Measurements from ENCODE around the gene IL15RA. TPM values are rescaled to one million over a fixed set of nuclear protein-coding genes. Genes with fewer than 3 reads are reported as not detected.

The IL15RA gene
- total RNA-seq, 1 experiment from 2014 or later, result 11.0 TPM

DNA sequence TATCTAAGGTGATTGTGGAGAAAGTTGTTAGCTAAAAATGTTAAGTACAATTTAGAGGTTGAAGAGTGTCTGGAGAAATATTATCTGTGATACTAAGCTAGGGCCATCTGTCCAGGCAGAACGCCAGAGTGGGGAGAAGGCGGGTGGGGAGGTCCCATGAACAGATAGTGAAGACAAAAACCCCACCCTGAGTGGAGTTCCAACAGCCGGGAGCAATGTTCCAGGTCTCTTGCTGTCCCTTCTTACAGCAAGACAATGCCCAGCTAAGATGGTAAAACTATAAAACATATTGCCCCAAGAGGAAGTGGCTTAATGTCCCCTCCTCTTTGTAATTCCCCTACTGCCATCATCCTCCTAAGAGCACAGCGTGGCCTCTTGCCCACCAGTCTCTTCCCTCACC, 10.4 kb upstream of the IL15RA start:
- H3K27me3 ChIP-seq (ENCODE audit: control insufficient read depth, insufficient read depth, low read length), result no peaks in the 10 kb centered on the region
- H3K36me3 ChIP-seq (ENCODE audit: control insufficient read depth, insufficient read depth, low read length), result no peaks in the 10 kb centered on the region; the same call in 1 of the 2 replicates
- no peak for DNase-seq (ENCODE audit: low read depth, low spot score)
- H3K9me3 ChIP-seq (ENCODE audit: control insufficient read depth, insufficient read depth, low read depth, low read length), result peaks cover 6% of the 10 kb centered on the region; the same call in 1 of the 2 replicates
- no peak overlapping the region for H3K27ac ChIP-seq (ENCODE audit: low read length)
- ChIA-PET CTCF (no interaction called here), POLR2A (no interaction called here)
- no TSS peak for BruUV-seq (replicated peaks)
- no peaks in the 10 kb centered on the region for H3K4me1 ChIP-seq (ENCODE audit: control insufficient read depth, insufficient read depth, low read length)
- no peak for ATAC-seq
- no peak overlapping the region for H3K4me3 ChIP-seq (ENCODE audit: low read depth in 2 of 2, low read length in 2 of 2)
- in situ Hi-C loops (cut with HindIII; ENCODE audit: low pct_unique_long_range_greater_than_20kb, low sequenced_read_pairs) (no loop called here), intact Hi-C loops (cut with micrococcal nuclease; ENCODE audit: unreplicated experiment) (no loop called here)
- TF ChIP-seq TCF7L2 (IDR thresholded peaks at IDR 0.05; ENCODE audit: low read depth, low read length), result no peak
- TF ChIP-seq, protein P1, sequence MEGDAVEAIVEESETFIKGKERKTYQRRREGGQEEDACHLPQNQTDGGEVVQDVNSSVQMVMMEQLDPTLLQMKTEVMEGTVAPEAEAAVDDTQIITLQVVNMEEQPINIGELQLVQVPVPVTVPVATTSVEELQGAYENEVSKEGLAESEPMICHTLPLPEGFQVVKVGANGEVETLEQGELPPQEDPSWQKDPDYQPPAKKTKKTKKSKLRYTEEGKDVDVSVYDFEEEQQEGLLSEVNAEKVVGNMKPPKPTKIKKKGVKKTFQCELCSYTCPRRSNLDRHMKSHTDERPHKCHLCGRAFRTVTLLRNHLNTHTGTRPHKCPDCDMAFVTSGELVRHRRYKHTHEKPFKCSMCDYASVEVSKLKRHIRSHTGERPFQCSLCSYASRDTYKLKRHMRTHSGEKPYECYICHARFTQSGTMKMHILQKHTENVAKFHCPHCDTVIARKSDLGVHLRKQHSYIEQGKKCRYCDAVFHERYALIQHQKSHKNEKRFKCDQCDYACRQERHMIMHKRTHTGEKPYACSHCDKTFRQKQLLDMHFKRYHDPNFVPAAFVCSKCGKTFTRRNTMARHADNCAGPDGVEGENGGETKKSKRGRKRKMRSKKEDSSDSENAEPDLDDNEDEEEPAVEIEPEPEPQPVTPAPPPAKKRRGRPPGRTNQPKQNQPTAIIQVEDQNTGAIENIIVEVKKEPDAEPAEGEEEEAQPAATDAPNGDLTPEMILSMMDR (IDR thresholded peaks at IDR 0.05), result no peak
- TF ChIP-seq, protein P2, sequence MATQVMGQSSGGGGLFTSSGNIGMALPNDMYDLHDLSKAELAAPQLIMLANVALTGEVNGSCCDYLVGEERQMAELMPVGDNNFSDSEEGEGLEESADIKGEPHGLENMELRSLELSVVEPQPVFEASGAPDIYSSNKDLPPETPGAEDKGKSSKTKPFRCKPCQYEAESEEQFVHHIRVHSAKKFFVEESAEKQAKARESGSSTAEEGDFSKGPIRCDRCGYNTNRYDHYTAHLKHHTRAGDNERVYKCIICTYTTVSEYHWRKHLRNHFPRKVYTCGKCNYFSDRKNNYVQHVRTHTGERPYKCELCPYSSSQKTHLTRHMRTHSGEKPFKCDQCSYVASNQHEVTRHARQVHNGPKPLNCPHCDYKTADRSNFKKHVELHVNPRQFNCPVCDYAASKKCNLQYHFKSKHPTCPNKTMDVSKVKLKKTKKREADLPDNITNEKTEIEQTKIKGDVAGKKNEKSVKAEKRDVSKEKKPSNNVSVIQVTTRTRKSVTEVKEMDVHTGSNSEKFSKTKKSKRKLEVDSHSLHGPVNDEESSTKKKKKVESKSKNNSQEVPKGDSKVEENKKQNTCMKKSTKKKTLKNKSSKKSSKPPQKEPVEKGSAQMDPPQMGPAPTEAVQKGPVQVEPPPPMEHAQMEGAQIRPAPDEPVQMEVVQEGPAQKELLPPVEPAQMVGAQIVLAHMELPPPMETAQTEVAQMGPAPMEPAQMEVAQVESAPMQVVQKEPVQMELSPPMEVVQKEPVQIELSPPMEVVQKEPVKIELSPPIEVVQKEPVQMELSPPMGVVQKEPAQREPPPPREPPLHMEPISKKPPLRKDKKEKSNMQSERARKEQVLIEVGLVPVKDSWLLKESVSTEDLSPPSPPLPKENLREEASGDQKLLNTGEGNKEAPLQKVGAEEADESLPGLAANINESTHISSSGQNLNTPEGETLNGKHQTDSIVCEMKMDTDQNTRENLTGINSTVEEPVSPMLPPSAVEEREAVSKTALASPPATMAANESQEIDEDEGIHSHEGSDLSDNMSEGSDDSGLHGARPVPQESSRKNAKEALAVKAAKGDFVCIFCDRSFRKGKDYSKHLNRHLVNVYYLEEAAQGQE (IDR thresholded peaks at IDR 0.05; ENCODE audit: insufficient read depth in 1 of 2, low read depth in 2 of 2, low read length in 1 of 2), result no peak

DNA sequence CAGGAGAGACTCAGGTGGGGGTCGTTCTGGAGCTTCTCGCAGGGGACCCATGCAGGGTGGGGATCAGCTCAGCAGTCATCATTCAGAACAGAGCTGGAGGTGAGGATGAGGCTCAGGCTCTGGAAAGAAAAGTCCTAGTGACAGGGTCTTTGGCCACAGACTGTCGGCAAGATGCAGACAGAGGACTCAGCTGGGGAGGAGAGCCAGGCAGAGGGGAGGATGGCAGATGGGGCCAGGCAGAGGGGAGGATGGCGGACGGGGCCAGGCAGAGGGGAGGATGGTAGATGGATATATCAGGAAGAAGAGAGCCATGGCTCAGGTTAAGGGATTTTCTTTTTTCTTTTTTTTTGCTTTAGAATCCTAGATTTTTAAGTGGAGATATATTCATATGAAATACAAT, 7.7 kb upstream of the IL15RA start:
- ATAC-seq (no peak), DNase-seq (ENCODE audit: low read depth, low spot score) (no peak)
- Histone ChIP-seq H3K4me3 (ENCODE audit: low read depth in 2 of 2, low read length in 2 of 2) (no peak overlapping the region), H3K27ac (ENCODE audit: low read length) (no peak overlapping the region), H3K27me3 (ENCODE audit: control insufficient read depth, insufficient read depth, low read length) (no peaks in the 10 kb centered on the region), H3K36me3 (ENCODE audit: control insufficient read depth, insufficient read depth, low read length) (no peaks in the 10 kb centered on the region; the same call in 1 of the 2 replicates), H3K4me1 (ENCODE audit: control insufficient read depth, insufficient read depth, low read length) (no peaks in the 10 kb centered on the region), H3K9me3 (ENCODE audit: control insufficient read depth, insufficient read depth, low read depth, low read length) (no peaks in the 10 kb centered on the region)
- intact Hi-C loops (cut with micrococcal nuclease; ENCODE audit: unreplicated experiment) (no loop called here), in situ Hi-C loops (cut with HindIII; ENCODE audit: low pct_unique_long_range_greater_than_20kb, low sequenced_read_pairs) (no loop called here)
- ChIA-PET CTCF (no interaction called here), POLR2A (no interaction called here)
- TF ChIP-seq, protein P2 (IDR thresholded peaks at IDR 0.05; ENCODE audit: insufficient read depth in 1 of 2, low read depth in 2 of 2, low read length in 1 of 2), result no peak
- TF ChIP-seq SIN3A (IDR thresholded peaks at IDR 0.05; ENCODE audit: borderline replicate concordance, insufficient read depth, low read depth, low read length), result no peak
- TF ChIP-seq, protein P1 (IDR thresholded peaks at IDR 0.05), result no peak
- TF ChIP-seq POLR2AphosphoS5 (IDR thresholded peaks at IDR 0.05; ENCODE audit: low read depth, low read length), result no peak
- no peak for TF ChIP-seq TCF7L2 (IDR thresholded peaks at IDR 0.05; ENCODE audit: low read depth, low read length)
- BruUV-seq (replicated peaks), result no TSS peak
